HepG2 (cell line): Measurements from ENCODE around the gene SEM1. TPM values are rescaled to one million over a fixed set of nuclear protein-coding genes. Genes with fewer than 3 reads are reported as not detected.

Source experiments
- BCL6 ChIP-seq: IDR thresholded peaks from 2 replicates; pipeline ENCODE4 v1.6.1; 2016; ENCODE audit warnings: missing genetic modification reagents, missing compliant biosample characterization
- FOXO4 ChIP-seq: sonication (generic); formaldehyde crosslinking; conservative IDR thresholded peaks from 2 replicates; pipeline ENCODE4 v1.8.1; 2023; ENCODE audit warnings: missing genetic modification reagents
- IRF9 ChIP-seq: sonication (generic); formaldehyde crosslinking; IDR thresholded peaks from 2 replicates; pipeline ENCODE4 v1.8.0; 2022; ENCODE audit warnings: missing genetic modification reagents, mild to moderate bottlenecking, borderline replicate concordance
- MEIS1 ChIP-seq: sonication (generic); formaldehyde crosslinking; IDR thresholded peaks from 2 replicates; pipeline ENCODE4 v1.9.0; 2021; ENCODE audit warnings: mild to moderate bottlenecking, missing genetic modification reagents, moderate library complexity, borderline replicate concordance
- PITX1 ChIP-seq: sonication (generic); formaldehyde crosslinking; IDR thresholded peaks from 2 replicates; pipeline ENCODE4 v1.5.1; 2020; ENCODE audit warnings: mild to moderate bottlenecking, missing genetic modification reagents
- RCOR2 ChIP-seq: IDR thresholded peaks from 2 replicates; pipeline ENCODE4 v1.6.1; 2016; ENCODE audit warnings: missing biosample characterization, missing genetic modification reagents
- TFE3 ChIP-seq: IDR thresholded peaks from 2 replicates; pipeline ENCODE4 v1.6.1; 2016
- ZBTB8A ChIP-seq: sonication (generic); formaldehyde crosslinking; IDR thresholded peaks from 2 replicates; pipeline ENCODE4 v1.4.0; 2020; ENCODE audit warnings: mild to moderate bottlenecking, low read depth, missing genetic modification reagents, borderline replicate concordance
- ZNF264 ChIP-seq: sonication (generic); formaldehyde crosslinking; IDR thresholded peaks from 2 replicates; pipeline ENCODE4 v1.4.0; 2020; ENCODE audit warnings: missing genetic modification reagents
- ZNF44 ChIP-seq: sonication (generic); formaldehyde crosslinking; IDR thresholded peaks from 2 replicates; pipeline ENCODE4 v1.5.1; 2020; ENCODE audit warnings: mild to moderate bottlenecking, missing genetic modification reagents
- ZNF770 ChIP-seq: sonication (generic); formaldehyde crosslinking; IDR thresholded peaks from 2 replicates; pipeline ENCODE4 v1.5.0; 2020; ENCODE audit warnings: mild to moderate bottlenecking, missing genetic modification reagents
- polyA plus RNA-seq, 8 experiments: library from polyadenylated mRNA; depleted of rRNA in 3 of 8; stranded (reverse) in 7 of 8; unstranded in 1 of 8; fragments of >200 nt; fragmentation: Illumina TruSeq in 4 of 8; extraction: Trizol in 4 of 8; gene quantifications; 2 replicates each; pipeline versions ENCODE4 v1.2.1 to v1.2.3, GENCODE V29; 2011 to 2016; ENCODE audit warnings: low read depth in 4 of 8, missing spikeins in 1 of 8, mixed read lengths in 1 of 8; ENCODE audit not compliant: insufficient read depth in 1 of 8
- total RNA-seq, 5 experiments: library from RNA; depleted of rRNA; stranded (reverse); fragments of >200 nt; fragmentation: Illumina TruSeq; extraction: Trizol; gene quantifications; 2 replicates each; pipeline ENCODE4 v1.2.3, GENCODE V29; 2016; ENCODE audit warnings: low read depth in 1 of 5
- TF ChIP-seq, protein P1 (sequence below): sonication (generic); formaldehyde crosslinking; IDR thresholded peaks from 2 replicates; pipeline ENCODE4 v1.4.0; 2020; ENCODE audit warnings: missing genetic modification reagents, borderline replicate concordance
- TF ChIP-seq, protein P2 (sequence below): IDR thresholded peaks from 2 replicates; pipeline ENCODE4 v1.6.1; 2016; ENCODE audit warnings: low read depth
- TF ChIP-seq, protein P3 (sequence below): sonication (generic); formaldehyde crosslinking; IDR thresholded peaks from 2 replicates; pipeline ENCODE4 v1.8.1; 2022; ENCODE audit warnings: low read depth, mild to moderate bottlenecking, missing genetic modification reagents
- TF ChIP-seq, protein P4 (sequence below): IDR thresholded peaks from 2 replicates; pipeline ENCODE4 v1.6.1; 2012; ENCODE audit warnings: low read depth, low read length, improper control_type of control experiment

Gene SEM1
- total and polyA plus RNA-seq, 2 of the 13 experiments (the other 11 are each of a cell fraction or from before 2014, with no cell fraction given): 40.7 to 174 TPM

GRCh38 chr7:96701258-96701657, 8.4 kb downstream of the SEM1 start (continued):
- TF ChIP-seq IRF9 (no peak), FOXO4 (CRISPR knock-in tag) (no peak), BCL6 (CRISPR knock-in tag) (peak; percentile 60), MEIS1 (CRISPR knock-in tag) (no peak), TFE3 (CRISPR knock-in tag) (no peak), ZBTB8A (no peak), PITX1 (CRISPR knock-in tag) (peak; percentile 66; the same call in 1 of the 2 replicates), ZNF264 (peak; percentile 97), ZNF770 (CRISPR knock-in tag) (peak; percentile 72), ZNF44 (CRISPR knock-in tag) (no peak), RCOR2 (CRISPR knock-in tag) (0 out of 2 replicates have a peak, but pooled peaks have one; percentile 14)
- TF ChIP-seq, protein P1, sequence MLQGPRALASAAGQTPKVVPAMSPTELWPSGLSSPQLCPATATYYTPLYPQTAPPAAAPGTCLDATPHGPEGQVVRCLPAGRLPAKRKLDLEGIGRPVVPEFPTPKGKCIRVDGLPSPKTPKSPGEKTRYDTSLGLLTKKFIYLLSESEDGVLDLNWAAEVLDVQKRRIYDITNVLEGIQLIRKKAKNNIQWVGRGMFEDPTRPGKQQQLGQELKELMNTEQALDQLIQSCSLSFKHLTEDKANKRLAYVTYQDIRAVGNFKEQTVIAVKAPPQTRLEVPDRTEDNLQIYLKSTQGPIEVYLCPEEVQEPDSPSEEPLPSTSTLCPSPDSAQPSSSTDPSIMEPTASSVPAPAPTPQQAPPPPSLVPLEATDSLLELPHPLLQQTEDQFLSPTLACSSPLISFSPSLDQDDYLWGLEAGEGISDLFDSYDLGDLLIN: no peak
- TF ChIP-seq, protein P2, sequence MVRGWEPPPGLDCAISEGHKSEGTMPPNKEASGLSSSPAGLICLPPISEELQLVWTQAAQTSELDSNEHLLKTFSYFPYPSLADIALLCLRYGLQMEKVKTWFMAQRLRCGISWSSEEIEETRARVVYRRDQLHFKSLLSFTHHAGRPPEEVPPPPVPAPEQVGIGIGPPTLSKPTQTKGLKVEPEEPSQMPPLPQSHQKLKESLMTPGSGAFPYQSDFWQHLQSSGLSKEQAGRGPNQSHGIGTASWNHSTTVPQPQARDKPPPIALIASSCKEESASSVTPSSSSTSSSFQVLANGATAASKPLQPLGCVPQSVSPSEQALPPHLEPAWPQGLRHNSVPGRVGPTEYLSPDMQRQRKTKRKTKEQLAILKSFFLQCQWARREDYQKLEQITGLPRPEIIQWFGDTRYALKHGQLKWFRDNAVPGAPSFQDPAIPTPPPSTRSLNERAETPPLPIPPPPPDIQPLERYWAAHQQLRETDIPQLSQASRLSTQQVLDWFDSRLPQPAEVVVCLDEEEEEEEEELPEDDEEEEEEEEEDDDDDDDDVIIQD (CRISPR knock-in tag): peak; percentile 60; the same call in 1 of the 2 replicates
- TF ChIP-seq, protein P3, sequence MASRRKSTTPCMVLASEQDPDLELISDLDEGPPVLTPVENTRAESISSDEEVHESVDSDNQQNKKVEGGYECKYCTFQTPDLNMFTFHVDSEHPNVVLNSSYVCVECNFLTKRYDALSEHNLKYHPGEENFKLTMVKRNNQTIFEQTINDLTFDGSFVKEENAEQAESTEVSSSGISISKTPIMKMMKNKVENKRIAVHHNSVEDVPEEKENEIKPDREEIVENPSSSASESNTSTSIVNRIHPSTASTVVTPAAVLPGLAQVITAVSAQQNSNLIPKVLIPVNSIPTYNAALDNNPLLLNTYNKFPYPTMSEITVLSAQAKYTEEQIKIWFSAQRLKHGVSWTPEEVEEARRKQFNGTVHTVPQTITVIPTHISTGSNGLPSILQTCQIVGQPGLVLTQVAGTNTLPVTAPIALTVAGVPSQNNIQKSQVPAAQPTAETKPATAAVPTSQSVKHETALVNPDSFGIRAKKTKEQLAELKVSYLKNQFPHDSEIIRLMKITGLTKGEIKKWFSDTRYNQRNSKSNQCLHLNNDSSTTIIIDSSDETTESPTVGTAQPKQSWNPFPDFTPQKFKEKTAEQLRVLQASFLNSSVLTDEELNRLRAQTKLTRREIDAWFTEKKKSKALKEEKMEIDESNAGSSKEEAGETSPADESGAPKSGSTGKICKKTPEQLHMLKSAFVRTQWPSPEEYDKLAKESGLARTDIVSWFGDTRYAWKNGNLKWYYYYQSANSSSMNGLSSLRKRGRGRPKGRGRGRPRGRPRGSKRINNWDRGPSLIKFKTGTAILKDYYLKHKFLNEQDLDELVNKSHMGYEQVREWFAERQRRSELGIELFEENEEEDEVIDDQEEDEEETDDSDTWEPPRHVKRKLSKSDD (CRISPR knock-in tag): no peak
- TF ChIP-seq, protein P4, sequence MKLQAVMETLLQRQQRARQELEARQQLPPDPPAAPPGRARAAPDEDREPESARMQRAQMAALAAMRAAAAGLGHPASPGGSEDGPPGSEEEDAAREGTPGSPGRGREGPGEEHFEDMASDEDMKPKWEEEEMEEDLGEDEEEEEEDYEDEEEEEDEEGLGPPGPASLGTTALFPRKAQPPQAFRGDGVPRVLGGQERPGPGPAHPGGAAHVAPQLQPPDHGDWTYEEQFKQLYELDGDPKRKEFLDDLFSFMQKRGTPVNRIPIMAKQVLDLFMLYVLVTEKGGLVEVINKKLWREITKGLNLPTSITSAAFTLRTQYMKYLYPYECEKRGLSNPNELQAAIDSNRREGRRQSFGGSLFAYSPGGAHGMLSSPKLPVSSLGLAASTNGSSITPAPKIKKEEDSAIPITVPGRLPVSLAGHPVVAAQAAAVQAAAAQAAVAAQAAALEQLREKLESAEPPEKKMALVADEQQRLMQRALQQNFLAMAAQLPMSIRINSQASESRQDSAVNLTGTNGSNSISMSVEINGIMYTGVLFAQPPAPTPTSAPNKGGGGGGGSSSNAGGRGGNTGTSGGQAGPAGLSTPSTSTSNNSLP: no peak
